Umbilical cord (tissue), 2 donors: ENCODE results near the gene RAB3D. TPM values are rescaled to one million over a fixed set of nuclear protein-coding genes. Genes with fewer than 3 reads are reported as not detected.
"Not testable (repeated sequence)": the region's sequence is repeated elsewhere in the genome, so short reads cannot be mapped to it uniquely, and the experiment has no call there.

Experiments used
- DNase-seq: peaks from one replicate; pipeline ENCODE4 v3.0.0-alpha.2; 2015; ENCODE audit warnings: low spot score
- total RNA-seq: library from RNA; depleted of rRNA; stranded (reverse); fragments of >200 nt; gene quantifications from one replicate; pipeline ENCODE4 v1.2.3, GENCODE V29; 2014; ENCODE audit warnings: low replicate concordance; ENCODE audit not compliant: insufficient read depth

RAB3D gene, protein sequence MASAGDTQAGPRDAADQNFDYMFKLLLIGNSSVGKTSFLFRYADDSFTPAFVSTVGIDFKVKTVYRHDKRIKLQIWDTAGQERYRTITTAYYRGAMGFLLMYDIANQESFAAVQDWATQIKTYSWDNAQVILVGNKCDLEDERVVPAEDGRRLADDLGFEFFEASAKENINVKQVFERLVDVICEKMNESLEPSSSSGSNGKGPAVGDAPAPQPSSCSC
- total RNA-seq = 22.4 TPM

DNA sequence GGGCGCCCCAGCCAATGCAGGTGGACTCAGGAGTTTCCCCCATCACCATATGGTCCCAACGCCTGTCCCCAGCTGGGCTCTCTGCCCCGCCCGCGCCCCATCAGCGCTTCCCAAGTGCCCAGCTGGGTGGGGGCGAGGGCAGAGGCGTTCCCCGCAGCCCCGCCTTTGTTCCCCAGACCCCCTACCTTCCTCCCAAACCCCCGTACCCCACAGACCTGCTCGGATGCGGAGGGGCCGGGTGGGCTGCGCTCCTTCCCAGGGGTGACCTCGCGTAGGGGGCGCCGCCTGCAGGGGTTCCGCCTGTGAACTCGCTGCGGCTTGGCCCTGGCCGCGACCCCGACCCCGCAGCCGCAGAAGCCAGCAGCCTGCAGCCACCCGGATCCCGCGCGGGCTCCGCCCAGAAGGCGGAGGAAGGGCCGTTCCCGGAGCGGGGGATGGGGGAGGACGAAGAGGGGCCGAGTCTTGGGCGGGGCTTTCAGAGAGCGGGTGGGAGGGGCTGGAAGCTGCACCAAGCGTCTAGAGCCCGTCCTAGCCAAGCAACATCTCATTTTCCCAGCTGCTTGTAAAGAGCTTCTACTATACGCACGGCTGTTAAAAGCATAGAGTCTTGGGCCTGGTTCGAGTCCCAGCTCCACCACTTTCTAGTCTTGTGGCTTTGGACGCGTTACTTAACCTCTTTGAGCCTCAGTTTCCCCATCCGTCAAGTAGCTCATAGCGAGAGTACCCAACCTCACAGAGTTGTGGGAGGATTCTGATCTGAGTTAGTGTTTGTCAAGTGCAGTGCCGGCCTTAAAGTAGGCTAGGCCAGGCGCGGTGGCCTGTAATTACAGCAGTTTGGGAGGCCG, at the start of gene RAB3D:
RAB3D (minus strand) TSS at position 404 of the 845 bp plus-strand sequence. CDS start 2,258 bp downstream, outside the sequence.
- DNase-seq = peak; percentile 95

DNA sequence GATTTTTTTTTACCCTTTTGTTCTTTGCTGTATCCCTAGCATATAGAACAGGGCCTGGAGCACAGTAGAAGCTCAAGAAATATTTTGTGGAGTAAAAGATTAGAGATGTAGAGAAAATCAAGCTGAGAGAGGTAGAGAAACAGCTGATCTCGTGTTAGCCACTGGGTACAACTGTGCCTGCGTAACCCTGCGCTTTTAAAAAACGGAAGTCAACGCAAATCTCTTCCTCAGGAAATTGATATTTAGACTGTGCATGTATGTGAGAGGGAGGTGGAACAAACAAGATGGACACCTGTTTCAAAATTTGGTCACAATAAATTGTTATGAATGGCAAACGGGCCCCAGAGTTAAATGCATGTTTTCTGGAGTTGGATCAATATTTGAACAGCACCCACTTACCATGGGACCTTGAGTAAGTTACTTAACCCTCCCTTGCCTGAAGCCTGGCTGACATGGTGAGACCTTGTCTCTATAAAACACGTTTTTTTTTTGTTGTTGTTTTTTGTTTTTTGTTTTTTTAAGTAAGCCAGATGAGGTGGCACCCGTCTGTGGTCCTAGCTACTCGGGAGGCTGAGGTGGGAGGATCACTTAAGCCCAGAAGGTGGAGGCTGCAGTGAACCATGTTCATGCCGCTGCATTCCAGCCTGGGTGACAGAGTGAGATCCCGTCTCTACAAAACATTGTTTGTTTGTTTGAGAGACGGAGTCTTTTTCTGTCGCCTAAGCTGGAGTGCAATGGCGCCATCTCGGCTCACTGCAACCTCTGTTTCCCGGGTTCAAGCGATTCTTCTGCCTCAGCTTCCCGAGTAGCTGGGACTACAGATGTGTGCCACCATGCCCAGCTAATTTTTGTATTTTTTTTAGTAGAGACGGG, 47.9 kb upstream of the RAB3D start:
- DNase-seq = no peak

DNA sequence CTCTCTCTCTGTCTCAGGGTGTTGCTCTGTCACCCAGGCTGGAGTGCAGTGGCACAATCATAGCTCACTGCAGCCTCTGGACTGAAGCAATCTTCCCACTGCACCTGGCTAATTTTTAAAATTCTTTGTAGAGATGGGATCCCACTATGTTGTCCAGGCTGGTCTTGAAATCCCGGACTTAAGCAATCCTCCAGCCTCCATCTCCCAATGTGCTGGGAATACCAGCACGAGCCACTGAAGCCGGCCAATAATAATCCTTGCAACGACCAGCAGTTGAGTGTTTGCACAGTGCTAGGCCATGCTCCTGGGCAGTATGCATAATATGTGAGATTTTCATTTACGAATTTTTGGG, 45.3 kb upstream of the RAB3D start:
- no peak for DNase-seq

DNA sequence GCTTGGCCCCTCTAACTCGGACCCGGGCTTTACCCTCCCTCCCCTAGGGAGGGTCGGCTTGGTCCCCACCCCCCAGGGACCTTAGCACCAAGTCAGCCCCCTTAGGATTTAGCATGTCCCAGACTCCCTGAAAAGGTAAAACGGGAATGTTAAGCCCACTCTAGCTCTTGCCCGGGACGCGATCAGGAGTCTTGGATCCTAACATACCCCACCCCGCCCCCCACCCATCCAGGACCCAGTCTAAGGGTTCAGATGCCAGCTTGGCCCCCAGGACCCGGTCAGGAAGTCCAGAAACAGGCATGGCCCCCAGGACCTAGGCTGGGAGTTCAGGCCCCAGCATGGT, 44.2 kb upstream of the RAB3D start:
- DNase-seq = no peak

DNA sequence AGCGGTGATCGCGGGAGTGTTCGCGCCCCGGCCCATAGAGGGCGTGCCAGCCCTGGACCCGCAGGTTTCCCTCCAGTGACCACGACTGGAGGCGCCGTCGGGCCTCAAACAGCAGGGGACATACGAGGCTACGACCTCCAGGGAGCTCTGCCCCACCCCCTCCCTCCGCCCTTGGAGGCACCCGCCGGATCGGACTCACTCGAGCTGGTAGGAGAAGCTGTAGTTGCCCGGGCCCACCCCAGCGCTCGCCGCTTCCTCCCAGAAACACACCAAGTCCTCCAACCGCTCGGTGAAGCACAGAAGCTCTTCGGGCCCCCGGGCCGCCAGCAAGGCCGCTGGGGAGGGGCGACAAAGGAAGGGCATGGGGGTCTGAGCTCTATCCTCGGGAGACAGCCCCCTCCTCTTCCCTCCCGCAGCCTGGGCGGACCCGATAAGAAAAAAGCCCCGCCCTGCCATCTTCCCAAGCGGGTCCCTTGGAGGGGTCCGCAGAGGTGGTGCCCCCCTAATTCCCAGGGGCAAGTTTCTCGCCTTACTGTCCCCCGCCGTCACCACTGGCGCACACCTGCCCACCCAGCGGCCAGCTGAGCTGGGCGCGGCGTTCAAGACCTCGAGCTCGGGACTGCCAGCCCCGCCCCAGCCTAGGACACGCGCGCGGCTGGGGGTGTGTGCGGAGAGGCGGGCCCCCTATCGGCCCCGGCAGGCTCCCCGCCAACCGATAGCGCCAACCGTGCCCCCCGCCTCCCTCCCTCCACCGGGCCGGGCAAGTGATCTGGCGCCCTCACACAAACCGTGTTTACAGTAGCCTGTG, 43.6 kb upstream of the RAB3D start:
- DNase-seq = peak; percentile 49

DNA sequence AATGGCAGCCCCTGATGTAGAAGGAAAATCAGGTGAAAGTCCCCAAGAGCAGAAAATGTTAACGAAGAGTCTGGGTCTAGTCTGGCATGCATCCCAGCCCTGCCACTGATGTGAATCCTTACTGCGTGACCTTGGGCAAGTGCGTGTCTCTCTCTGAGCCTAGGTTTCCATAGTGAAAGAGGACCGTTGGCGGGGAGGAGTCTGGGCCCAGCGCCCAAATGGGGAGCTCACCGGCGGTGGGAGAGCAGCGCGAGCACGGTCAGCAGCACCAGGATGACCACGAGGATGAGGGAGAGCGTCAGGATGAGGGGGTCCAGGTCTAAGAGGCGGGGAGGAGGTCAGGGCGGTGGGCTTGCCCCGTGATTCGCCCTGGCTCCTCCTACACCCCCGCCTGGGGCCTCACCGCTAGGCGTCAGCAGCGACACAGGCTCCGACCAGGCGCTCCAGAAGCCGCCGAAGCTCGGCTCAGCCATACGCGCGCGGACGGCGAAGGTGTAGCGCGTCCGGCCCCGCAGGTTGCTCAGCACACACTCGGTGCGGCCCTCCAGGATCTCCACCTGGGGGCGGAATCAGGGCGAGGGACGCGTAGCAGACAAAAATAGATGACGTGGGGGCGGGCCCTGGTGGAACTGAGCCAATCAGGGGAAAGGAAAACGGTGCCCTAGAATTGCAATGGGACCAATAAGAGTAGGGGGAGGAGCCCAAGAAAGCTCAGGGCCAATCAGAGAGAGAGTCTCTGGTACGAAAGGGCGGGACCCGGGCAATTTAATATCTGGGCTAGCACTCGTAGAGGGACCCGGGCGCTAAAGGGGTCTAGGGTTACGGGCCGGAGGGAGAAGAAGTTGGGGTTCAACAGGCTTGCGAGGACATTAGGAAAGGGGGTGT, 41.4 kb upstream of the RAB3D start:
- DNase-seq = peak; percentile 98

DNA sequence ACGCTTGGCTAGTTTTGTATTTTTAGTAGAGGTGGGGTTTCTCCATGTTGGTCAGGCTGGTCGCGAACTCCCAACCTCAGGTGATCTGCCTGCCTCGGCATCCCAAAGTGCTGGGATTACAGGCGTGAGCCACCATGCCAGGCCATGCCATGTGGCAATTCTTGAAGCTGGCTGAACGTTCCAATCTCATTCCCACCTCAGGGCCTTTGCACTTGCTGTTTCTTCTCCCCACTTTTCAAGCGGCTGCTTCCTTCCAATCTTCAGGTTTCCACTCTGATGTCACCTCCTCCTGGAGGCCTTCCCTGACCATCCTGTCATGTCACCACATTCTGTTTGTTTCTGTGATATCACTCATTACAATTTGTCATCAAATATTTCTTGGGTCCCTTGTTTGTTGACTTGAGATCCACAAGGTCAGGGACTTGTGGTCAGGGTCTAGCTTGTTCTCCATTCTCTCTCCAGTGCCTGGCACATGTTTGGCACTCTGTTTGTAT, 40.4 kb upstream of the RAB3D start:
- DNase-seq = no peak

DNA sequence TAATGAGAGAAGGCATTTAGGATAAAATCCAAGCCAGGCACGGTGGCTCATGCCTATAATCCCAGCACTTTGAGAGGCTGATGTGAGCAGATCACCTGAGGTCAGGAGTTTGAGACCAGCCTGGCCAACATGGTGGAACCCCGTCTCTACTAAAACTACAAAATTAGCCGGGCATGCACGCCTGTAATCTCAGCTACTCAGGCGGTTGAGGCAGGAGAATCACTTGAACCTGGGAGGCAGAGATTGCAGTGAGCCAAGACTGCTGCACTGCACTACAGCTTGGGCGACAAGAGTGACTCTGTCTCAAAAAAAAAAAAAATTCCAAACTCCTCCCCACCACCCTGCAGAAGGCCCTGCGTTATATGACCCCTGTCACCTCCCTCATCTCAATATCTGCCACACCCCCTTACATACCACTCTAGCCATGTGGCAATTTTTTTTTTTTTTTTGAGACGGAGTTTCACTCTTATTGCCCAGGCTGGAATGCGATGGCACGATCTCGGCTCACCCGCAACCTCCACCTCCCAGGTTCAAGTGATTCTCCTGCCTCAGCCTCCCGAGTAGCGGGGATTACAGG, 39.9 kb upstream of the RAB3D start:
- not testable (repeated sequence) for DNase-seq

DNA sequence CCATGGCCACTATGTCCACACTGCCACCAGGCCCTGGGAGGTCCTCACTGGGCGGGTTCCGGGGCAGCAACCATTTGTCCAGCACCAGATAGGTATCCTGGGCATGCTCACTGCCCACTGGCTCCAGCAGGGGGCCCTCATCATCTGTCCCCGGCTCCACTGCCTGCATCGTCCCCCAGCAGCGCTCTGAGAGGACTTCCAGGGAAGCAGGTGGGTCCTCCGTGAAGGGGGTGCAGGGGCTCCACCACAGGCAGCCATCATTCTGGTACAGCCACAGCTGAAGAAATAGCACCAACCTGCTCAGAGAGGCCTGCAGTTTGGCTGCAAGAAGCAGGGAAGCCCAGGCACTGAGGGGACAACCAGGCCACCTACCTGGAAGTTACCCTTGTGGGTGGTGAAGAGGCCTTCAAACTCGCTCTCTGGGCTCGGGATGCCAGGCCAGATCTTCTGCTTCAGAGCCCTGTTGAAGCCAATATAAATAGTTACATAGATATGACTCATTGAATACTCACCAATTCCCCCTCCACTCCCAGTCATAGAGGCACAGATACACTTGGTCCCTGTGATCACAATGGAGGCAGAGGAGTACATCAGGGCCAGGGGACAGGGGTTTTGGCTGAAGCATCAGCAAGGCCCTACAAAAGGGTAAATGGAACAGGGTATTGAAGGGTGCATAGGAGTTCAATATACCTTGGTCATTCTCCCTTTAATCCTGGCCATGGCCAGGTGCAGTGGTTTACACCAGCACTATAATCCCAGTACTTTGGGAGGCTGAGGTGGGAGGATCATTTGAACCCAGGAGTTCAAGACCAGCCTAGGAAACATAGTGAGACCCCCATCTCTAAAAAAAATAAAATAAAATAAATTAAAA, 39.1 kb upstream of the RAB3D start:
- DNase-seq = no peak

DNA sequence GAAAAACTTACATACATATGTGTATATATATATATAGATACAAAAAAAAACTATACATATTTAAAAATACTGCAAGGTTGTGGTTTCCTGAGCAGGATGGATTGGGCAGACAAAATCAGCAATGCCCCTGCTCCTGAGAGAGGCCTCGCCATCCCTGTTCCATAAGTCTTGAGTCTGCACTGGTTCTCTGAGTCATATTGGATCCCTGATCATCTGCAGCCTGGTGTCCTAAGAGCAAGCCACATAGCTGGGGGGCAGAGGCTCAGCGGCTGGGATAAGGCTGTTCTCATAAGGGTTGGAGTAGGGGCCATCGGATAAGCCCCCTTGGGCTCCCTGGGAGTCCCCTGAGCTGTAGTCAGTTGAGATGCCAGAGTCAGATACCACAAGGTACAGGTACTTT, 38.3 kb upstream of the RAB3D start:
- DNase-seq = no peak

DNA sequence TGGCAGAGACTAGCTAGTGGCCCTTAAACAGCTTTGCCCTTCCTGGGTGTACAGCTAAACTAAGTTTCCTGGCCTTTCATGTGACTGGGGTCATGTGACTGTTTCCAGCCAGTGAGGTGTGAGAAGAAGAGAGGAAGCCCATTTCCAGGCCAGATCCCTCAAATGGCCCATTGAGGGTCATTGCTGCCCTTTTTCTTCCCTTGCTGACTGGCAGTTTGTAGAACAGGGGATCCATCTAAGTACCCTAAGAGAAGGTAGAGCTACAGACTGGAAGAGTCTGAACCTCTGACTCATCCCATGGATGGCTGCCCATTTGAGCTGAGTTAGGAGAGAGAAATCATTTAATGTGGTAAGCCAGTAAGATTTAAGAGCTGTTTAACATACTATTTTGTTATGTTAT, 37.8 kb upstream of the RAB3D start:
- DNase-seq = peak; percentile 87

DNA sequence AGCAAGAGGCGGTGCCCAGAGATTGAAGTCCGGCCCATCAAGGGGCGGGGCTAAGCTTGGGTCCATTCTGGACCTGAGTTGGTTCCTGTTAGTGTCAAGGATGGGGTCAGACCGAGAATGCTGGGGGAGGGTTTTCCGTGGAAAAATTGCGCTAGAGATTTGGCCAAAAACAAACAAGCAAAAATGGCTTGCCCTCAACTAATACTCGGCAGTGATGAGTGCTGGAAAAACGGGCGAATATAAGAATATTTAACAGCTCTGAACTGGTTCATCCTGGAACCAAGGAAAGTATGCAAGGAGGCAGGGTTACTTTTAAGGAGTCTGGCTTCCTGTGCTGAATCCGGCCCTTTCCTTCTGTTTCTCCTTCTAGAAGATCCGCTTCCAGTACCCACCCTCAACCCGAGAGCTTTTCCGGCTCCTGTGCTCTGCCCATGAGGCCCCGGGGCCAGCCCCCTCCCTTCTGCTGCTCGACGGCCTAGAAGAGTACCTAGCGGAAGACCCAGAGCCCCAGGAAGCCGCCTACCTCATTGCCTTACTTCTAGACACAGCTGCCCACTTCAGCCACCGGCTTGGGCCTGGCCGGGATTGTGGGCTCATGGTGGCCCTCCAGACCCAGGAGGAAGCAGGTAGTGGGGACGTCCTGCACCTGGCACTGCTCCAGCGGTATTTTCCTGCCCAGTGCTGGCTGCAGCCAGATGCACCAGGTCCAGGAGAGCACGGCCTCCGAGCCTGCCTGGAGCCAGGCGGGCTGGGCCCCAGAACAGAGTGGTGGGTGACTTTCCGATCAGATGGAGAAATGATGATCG, 35.9 kb upstream of the RAB3D start:
- peak; percentile 78 for DNase-seq

DNA sequence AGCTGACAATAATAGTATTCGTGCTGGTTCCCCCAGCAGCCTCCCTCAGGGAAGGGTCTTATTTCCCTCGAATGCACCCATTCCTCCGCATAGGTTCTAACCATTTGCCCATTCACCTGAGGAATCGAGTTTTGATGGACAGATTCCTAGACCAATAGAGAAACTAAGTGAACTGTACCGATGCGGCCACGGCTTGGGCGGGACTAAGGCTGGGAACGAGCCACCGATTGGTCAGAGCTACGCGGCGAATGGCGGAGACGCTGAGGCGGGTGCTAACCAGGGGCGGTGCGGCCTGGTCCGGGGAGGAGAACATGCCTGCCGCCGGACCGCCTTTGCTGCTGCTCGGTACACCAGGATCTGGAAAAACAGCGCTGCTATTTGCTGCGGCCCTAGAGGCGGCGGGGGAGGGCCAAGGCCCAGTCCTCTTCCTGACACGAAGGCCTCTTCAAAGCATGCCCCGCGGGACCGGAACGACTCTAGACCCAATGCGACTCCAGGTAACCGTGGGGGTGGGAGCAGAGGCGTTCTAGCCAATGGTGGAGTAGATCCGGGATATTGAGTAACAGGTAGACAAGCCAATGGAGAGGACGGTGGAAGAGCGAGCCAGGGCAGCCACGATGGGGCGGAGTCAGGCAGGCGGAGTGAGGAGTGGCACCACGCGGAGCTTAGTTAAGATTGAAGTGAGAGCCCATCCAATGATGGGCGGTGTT, 35.1 kb upstream of the RAB3D start, which contains the start of gene SWSAP1:
SWSAP1 (plus strand) TSS at position 234 of the 710 bp plus-strand sequence; CDS start at position 249, 15 bp downstream.
- peak; percentile 100 for DNase-seq

DNA sequence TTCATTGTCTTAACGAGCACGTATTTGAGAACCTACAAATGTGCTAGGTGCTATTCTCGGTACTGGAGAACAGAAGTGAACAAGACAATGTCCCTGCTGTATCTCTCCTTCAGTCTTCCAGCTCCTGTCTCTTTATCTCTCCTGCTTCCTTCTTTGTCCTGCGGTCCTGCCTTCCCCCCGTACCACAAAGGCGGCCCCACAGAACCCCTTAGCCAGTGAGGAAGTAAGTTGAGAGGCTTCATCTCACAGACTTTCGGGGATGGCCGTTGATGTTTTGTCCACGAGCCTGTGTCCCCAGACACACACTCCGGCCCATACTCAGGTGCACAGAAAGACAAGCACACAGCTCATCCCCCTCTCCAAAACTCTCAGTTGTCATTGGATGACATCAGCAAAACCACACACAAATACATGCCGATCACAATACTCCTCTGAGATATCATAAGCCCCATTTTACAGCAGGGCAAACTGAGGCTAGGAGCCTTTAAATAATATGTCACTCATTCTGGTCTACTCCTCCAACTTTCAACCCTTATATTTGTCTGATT, 34.5 kb upstream of the RAB3D start:
- no peak for DNase-seq

DNA sequence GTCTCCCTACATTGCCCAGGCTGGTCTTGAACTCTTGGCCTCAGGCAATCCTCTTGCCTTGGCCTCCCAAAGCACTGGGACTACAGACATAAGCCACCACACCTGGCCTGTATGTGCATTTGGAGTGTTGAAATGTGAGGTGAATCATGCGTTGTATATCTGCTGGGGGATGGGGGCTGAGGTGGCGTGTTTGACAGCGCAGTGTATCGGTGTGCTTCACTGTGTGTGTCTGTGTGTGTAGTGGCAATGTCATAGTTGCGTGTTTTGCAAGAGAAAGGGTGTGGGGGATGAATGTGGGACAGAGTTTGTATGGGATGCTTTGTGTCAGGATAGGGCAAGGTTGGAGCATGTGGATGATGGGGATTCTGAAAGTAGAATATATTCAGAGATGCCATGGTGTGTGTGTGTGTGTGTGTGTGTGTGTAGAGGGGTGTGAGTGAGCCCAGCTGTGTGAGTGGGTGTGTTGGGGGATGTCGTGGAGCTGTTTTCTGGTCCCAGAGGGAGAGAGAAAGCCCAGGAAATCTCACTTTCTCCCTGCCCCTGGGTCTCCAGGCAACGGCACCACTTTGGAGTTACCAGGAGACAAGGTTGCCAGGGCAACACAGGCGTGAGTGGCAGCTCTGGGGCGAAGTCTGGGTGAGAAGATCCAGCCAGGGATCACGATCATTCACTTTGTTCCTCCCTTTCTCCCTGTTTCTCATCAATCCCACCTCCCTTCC, 33.9 kb upstream of the RAB3D start:
- peak; percentile 74 for DNase-seq

DNA sequence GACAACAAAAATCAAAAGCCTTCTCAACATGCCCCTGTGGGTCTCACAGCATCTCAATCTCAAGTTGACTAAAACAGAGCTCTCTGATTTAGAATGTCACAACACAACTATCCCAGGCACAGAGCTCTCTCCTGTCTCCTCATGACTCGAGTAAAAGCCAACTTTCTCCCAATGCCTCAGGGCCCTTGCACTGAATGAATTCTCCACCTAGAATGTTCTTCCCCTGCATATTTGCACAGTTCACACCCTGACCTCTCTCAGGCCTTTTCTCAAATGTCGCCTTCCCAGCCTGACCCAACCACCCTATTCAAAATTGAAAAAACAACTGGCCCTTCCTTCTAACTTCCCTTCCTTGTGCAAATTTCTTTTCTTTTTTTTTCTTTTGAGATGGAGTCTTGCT, 31.3 kb upstream of the RAB3D start:
- no peak for DNase-seq
